ENCODE measurements around the gene TENM4. TPM values are rescaled to one million over a fixed set of nuclear protein-coding genes. Genes with fewer than 3 reads are reported as not detected.

TENM4 gene
- total RNA-seq (ENCODE audit: unreplicated experiment): 50.7 TPM
- long read RNA-seq, partial matches to known transcripts: 2 of 5 reads
- long read RNA-seq, other reads (novel, unspliced or antisense): 3 of 5 reads

DNA sequence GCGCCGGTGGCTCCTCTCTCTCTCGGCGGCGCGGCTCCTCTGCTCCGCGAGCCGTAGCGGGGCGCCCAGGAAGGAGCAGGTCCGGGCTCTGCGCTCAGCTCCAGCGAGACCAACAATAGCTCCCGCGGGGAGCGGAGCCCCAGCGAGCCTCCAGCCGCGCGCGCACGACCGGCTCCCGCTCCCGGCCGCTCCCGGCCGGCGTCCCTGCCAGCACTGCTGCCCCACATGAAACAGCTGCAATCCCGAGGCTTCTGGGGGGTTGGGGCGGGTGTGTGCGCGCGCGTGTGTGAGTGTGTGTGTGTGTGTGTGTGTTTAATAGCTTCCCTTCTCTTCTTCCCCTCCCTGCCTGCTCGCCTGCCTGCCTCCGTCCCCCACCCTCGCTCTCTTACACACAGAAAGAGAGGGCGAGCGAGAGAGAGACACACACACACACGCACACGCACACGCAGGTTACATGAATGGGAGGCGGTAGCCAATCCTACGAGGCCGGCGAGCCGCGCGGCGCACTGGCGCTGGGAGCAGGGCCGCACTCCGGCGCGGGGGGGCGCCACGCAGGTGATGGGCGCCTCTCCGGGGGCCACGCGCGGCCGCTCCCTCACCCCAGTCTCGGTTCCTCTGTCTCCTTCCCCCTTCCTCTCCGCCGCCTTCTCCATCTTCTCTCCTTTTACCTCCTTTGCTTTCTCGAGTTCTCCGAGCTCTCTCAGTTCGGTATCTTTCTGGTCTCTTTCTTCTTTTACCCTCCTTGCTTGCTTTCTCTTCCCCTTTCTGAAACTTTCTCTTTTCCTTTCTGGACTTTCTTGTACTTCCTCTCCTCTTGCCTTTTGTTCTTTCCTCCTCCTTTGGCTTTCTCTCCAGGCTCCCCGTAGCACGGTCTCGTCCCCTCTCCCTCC, at the start of gene TENM4:
Gene TENM4, minus strand, starts transcription at position 460 of the 890 bp plus-strand sequence. CDS start 371,086 bp downstream, outside the sequence.
- TF ChIP-seq, protein P1, sequence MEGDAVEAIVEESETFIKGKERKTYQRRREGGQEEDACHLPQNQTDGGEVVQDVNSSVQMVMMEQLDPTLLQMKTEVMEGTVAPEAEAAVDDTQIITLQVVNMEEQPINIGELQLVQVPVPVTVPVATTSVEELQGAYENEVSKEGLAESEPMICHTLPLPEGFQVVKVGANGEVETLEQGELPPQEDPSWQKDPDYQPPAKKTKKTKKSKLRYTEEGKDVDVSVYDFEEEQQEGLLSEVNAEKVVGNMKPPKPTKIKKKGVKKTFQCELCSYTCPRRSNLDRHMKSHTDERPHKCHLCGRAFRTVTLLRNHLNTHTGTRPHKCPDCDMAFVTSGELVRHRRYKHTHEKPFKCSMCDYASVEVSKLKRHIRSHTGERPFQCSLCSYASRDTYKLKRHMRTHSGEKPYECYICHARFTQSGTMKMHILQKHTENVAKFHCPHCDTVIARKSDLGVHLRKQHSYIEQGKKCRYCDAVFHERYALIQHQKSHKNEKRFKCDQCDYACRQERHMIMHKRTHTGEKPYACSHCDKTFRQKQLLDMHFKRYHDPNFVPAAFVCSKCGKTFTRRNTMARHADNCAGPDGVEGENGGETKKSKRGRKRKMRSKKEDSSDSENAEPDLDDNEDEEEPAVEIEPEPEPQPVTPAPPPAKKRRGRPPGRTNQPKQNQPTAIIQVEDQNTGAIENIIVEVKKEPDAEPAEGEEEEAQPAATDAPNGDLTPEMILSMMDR (IDR thresholded peaks at IDR 0.05; ENCODE audit: partially characterized antibody, unreplicated experiment): peak; percentile 42
- H3K4me1 Mint-ChIP-seq (ENCODE audit: low read depth, unreplicated experiment): peaks cover 14% of the 10 kb centered on the region
- peak; percentile 75 for DNase-seq
- H3K27me3 Mint-ChIP-seq (ENCODE audit: unreplicated experiment): peaks cover 18% of the 10 kb centered on the region
- peak within 1 kb of the TSS; percentile 95 for H3K4me3 Mint-ChIP-seq (ENCODE audit: unreplicated experiment)
- peak within 1 kb of the TSS; percentile 90 for H3K27ac Mint-ChIP-seq (ENCODE audit: unreplicated experiment)
- peaks cover 18% of the 10 kb centered on the region for H3K9me3 Mint-ChIP-seq (ENCODE audit: unreplicated experiment)
- H3K36me3 Mint-ChIP-seq (ENCODE audit: unreplicated experiment): no peaks in the 10 kb centered on the region

DNA sequence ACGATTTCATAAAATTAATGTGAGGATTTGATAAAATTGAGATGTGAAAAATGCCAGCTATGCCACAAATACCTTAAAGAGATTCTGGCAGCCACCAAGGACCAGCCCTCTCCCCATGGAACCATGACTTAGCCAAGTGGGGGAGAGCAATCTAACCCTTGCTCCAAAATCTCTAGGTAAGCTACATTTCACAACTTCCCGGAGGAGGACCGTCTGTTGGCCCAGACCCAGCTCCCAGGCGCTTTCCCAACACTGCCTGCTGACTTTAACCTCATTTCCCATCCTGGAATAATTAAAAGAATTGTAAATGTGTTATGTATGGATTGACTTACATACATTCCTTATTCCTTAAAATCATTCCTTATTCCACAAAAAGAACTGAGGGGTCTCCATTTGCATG, 47.5 kb upstream of the TENM4 start:
- Mint-ChIP-seq H3K36me3 (ENCODE audit: unreplicated experiment) (no peaks in the 10 kb centered on the region), H3K27me3 (ENCODE audit: unreplicated experiment) (no peaks in the 10 kb centered on the region), H3K4me3 (ENCODE audit: unreplicated experiment) (no peak overlapping the region), H3K4me1 (ENCODE audit: low read depth, unreplicated experiment) (peaks cover 10% of the 10 kb centered on the region), H3K27ac (ENCODE audit: unreplicated experiment) (no peak overlapping the region), H3K9me3 (ENCODE audit: unreplicated experiment) (peaks cover 2% of the 10 kb centered on the region)
- DNase-seq: no peak
- TF ChIP-seq, protein P1 (IDR thresholded peaks at IDR 0.05; ENCODE audit: partially characterized antibody, unreplicated experiment): no peak

DNA sequence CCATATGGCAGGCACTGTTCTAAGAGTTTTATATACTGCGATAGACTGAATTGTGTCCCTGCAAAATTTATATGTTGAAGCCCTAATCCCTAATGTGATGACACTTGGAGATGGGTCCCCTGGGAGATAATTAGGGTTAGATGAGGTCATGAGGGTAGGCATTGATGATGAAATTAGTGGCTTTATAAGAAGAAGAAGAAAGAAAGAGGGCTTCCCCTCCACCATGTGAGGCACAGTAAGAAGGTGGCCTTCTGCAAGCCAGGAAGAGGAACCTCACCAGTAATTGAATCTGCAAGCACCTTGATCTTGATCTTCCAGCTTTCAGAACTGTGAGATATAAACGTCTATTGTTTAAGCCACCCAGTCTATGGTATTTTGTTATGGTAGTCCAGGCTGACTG, 46.6 kb upstream of the TENM4 start:
- Mint-ChIP-seq H3K27ac (ENCODE audit: unreplicated experiment) (no peak overlapping the region), H3K27me3 (ENCODE audit: unreplicated experiment) (no peaks in the 10 kb centered on the region), H3K4me3 (ENCODE audit: unreplicated experiment) (no peak overlapping the region), H3K9me3 (ENCODE audit: unreplicated experiment) (peaks cover 2% of the 10 kb centered on the region), H3K4me1 (ENCODE audit: low read depth, unreplicated experiment) (peaks cover 10% of the 10 kb centered on the region), H3K36me3 (ENCODE audit: unreplicated experiment) (no peaks in the 10 kb centered on the region)
- TF ChIP-seq, protein P1 (IDR thresholded peaks at IDR 0.05; ENCODE audit: partially characterized antibody, unreplicated experiment): no peak
- DNase-seq: no peak

DNA sequence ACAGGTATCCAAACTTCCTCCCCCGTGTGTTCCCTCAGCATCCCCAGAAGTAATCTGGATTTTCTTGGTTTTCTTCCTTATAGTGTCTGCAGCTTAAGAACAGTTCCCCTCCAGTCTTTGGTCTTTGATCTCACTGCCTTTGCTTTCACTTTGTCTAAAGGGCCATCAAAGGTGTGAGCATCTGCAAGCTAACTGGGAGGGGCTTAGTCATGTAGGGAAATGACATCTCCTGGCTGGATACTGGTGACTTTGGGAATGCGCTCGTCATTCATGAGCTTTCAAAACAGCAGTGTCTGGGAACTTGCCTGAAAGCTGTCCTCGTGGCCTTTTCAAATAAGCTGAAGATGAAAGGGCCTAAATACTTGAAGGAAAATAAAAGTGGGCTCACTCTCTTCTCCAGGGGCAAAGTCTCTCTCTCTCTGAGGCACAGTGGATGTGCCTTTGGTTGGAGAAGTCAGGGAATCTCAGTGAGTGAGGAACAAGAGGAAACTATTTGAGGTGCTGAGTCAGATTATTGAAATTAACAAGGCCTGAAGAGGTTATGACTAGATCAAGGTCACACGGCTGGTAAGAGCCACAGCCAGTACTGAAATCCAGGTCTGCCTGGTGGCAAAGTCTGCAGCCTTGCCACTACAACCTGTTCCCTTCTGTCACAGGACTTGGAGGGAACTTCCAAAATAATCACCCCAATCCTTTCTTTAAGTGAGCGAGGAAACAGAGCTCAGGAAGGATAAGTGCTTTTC, 45.6 kb upstream of the TENM4 start:
- no peaks in the 10 kb centered on the region for H3K27me3 Mint-ChIP-seq (ENCODE audit: unreplicated experiment)
- TF ChIP-seq, protein P1 (IDR thresholded peaks at IDR 0.05; ENCODE audit: partially characterized antibody, unreplicated experiment): no peak
- no peaks in the 10 kb centered on the region for H3K36me3 Mint-ChIP-seq (ENCODE audit: unreplicated experiment)
- no peak for DNase-seq
- peaks cover 10% of the 10 kb centered on the region for H3K4me1 Mint-ChIP-seq (ENCODE audit: low read depth, unreplicated experiment)
- peaks cover 2% of the 10 kb centered on the region for H3K9me3 Mint-ChIP-seq (ENCODE audit: unreplicated experiment)
- no peak overlapping the region for H3K27ac Mint-ChIP-seq (ENCODE audit: unreplicated experiment)
- H3K4me3 Mint-ChIP-seq (ENCODE audit: unreplicated experiment): no peak overlapping the region
